Small intestine (tissue), 7 donors: ENCODE data around the gene EPHA4. TPM values are rescaled to one million over a fixed set of nuclear protein-coding genes. Genes with fewer than 3 reads are reported as not detected.

Experiments used
- DNase-seq, 2 donors: peaks; one replicate each; pipeline versions ENCODE4 v3.0.0 to v3.0.0-alpha.2; 2013
- FAIRE-seq: peaks from 2 replicates; lab custom pipeline; 2012; peaks lifted over from hg19 to GRCh38; lab: Jason Lieb, UNC
- H3K27ac ChIP-seq, 3 donors: one replicate each; pipeline ENCODE4 v1.5.1; 2013; ENCODE audit warnings: low read length in 2 of 3, mild to moderate bottlenecking in 2 of 3, control low read depth in 1 of 3, inconsistent platforms in 1 of 3, low read depth in 1 of 3, moderate library complexity in 1 of 3
- H3K27me3 ChIP-seq, 3 donors: one replicate each; pipeline ENCODE4 v1.6.1; 2013; ENCODE audit warnings: low read length in 3 of 3, inconsistent platforms in 1 of 3; ENCODE audit not compliant: control insufficient read depth in 3 of 3, insufficient read depth in 3 of 3
- H3K36me3 ChIP-seq, 3 donors: one replicate each; pipeline ENCODE4 v1.6.1; 2013; ENCODE audit warnings: low read length in 3 of 3, inconsistent platforms in 1 of 3, low read depth in 1 of 3, mild to moderate bottlenecking in 1 of 3, moderate library complexity in 1 of 3; ENCODE audit not compliant: control insufficient read depth in 3 of 3, insufficient read depth in 2 of 3
- H3K4me1 ChIP-seq, 3 donors: one replicate each; pipeline ENCODE4 v1.6.1; 2013; ENCODE audit warnings: low read length in 2 of 3, inconsistent platforms in 1 of 3, low read depth in 1 of 3, mild to moderate bottlenecking in 1 of 3, moderate library complexity in 1 of 3; ENCODE audit not compliant: control insufficient read depth in 3 of 3, insufficient read depth in 2 of 3
- H3K4me3 ChIP-seq, 3 donors: one replicate each; pipeline ENCODE4 v1.5.1; 2013; ENCODE audit warnings: low read length in 3 of 3, control low read depth in 1 of 3, inconsistent platforms in 1 of 3, low read depth in 1 of 3, mild to moderate bottlenecking in 1 of 3, moderate library complexity in 1 of 3
- H3K9me3 ChIP-seq, 2 donors: one replicate each; pipeline ENCODE4 v1.6.1; 2013; ENCODE audit warnings: low read depth in 1 of 2, low read length in 1 of 2; ENCODE audit not compliant: control insufficient read depth in 2 of 2, insufficient read depth in 1 of 2
- WGBS, 3 donors: extraction: QIAGEN DNeasy Blood & Tissue Kit; methylation state at CpG; one replicate each; pipeline ENCODE4 v1.1.7; 2013; 5-methylcytosine and 5-hydroxymethylcytosine counted together
- polyA plus RNA-seq, 4 donors: library from polyadenylated mRNA; stranded (reverse) in 3 of 4; unstranded in 1 of 4; fragments of 200-250 nt in 3 of 4; fragments of 120-200 nt in 1 of 4; gene quantifications; one replicate each; pipeline versions ENCODE4 v1.2.1 to v1.2.3, GENCODE V29; 2013
- donor health status: healthy with polysubstance abuse.
- donor health status: control.
- donor health status: control.
- donor health status: Bipolar disorder and iron deficiency.
- donor health status: healthy.

EPHA4 gene
- polyA plus RNA-seq, 4 donors, result 2.9 to 3.1 TPM; not detected in 2

- Histone ChIP-seq H3K27ac (no peak overlapping the region), H3K36me3 (no peaks in the 10 kb centered on the region), H3K9me3 (no peaks in the 10 kb centered on the region), H3K4me1 (no peaks in the 10 kb centered on the region), H3K27me3 (no peaks in the 10 kb centered on the region), H3K4me3 (no peak overlapping the region)
- no peak for FAIRE-seq
- DNase-seq, result no peak
- 77 to 93% (median 89%) methylated on average over 1 of the region's 1 CpG for WGBS, 3 donors
Measured at GRCh38 chr2:221450280-221450679, 121.8 kb downstream of the EPHA4 start.

GRCh38 chr2:221449406-221449805, 122.7 kb downstream of the EPHA4 start:
- Histone ChIP-seq H3K27ac (no peak overlapping the region), H3K4me3 (no peak overlapping the region), H3K4me1 (no peaks in the 10 kb centered on the region), H3K36me3 (no peaks in the 10 kb centered on the region), H3K27me3 (no peaks in the 10 kb centered on the region), H3K9me3 (no peaks in the 10 kb centered on the region)
- WGBS, 3 donors, result 90 to 93% (median 93%) methylated on average over 4 of the region's 4 CpGs
- no peak for FAIRE-seq
- no peak for DNase-seq

GRCh38 chr2:221448844-221449390, 123.2 kb downstream of the EPHA4 start:
- no peaks in the 10 kb centered on the region for H3K27me3 ChIP-seq
- FAIRE-seq (no peak), DNase-seq (no peak)
- H3K4me3 ChIP-seq, result no peak overlapping the region
- no peak overlapping the region for H3K27ac ChIP-seq
- no peaks in the 10 kb centered on the region for H3K36me3 ChIP-seq
- no peaks in the 10 kb centered on the region for H3K9me3 ChIP-seq
- 56 to 67% (median 67%) methylated on average over 4 of the region's 4 CpGs for WGBS, 3 donors
- no peaks in the 10 kb centered on the region for H3K4me1 ChIP-seq

GRCh38 chr2:221448057-221448843, 123.9 kb downstream of the EPHA4 start:
- H3K27me3 ChIP-seq, result no peaks in the 10 kb centered on the region
- 64 to 79% (median 65%) methylated on average over 8 of the region's 8 CpGs for WGBS, 3 donors

GRCh38 chr2:221447310-221447709, 124.8 kb downstream of the EPHA4 start:
- Histone ChIP-seq H3K4me3 (no peak overlapping the region), H3K27ac (no peak overlapping the region), H3K4me1 (no peaks in the 10 kb centered on the region), H3K36me3 (no peaks in the 10 kb centered on the region), H3K9me3 (no peaks in the 10 kb centered on the region), H3K27me3 (no peaks in the 10 kb centered on the region)
- FAIRE-seq, result no peak
- DNase-seq, result peak in 1 of 2 donors; percentile 26
- WGBS, 3 donors, result 40 to 73% (median 47%) methylated on average over 6 of the region's 6 CpGs

More at GRCh38 chr2:221448057-221448843, 123.9 kb downstream of the EPHA4 start:
- FAIRE-seq (no peak), DNase-seq (no peak)
- Histone ChIP-seq H3K4me1 (no peaks in the 10 kb centered on the region), H3K9me3 (no peaks in the 10 kb centered on the region), H3K27ac (no peak overlapping the region), H3K36me3 (no peaks in the 10 kb centered on the region), H3K4me3 (no peak overlapping the region)

- no peaks in the 10 kb centered on the region for H3K9me3 ChIP-seq
- no peak overlapping the region for H3K27ac ChIP-seq
- no peak overlapping the region for H3K4me3 ChIP-seq
- no peaks in the 10 kb centered on the region for H3K36me3 ChIP-seq
- no peaks in the 10 kb centered on the region for H3K4me1 ChIP-seq
- FAIRE-seq (no peak), DNase-seq (no peak)
- 94 to 97% (median 95%) methylated on average over 2 of the region's 2 CpGs for WGBS, 3 donors
- no peaks in the 10 kb centered on the region for H3K27me3 ChIP-seq
Measured at GRCh38 chr2:221446140-221446539, 126.0 kb downstream of the EPHA4 start.

- Histone ChIP-seq H3K36me3 (no peaks in the 10 kb centered on the region), H3K4me3 (no peak overlapping the region), H3K27me3 (no peaks in the 10 kb centered on the region), H3K9me3 (no peaks in the 10 kb centered on the region), H3K4me1 (no peaks in the 10 kb centered on the region), H3K27ac (no peak overlapping the region)
- 29 to 55% (median 42%) methylated on average over 2 of the region's 2 CpGs for WGBS, 3 donors
- FAIRE-seq (no peak), DNase-seq (no peak)
Measured at GRCh38 chr2:221444106-221444505, 128.0 kb downstream of the EPHA4 start.

GRCh38 chr2:221443645-221444044, 128.5 kb downstream of the EPHA4 start:
- Histone ChIP-seq H3K4me1 (no peaks in the 10 kb centered on the region), H3K4me3 (no peak overlapping the region), H3K27ac (no peak overlapping the region), H3K36me3 (no peaks in the 10 kb centered on the region), H3K9me3 (no peaks in the 10 kb centered on the region), H3K27me3 (no peaks in the 10 kb centered on the region)
- FAIRE-seq (no peak), DNase-seq (no peak)
- WGBS, 3 donors, result 66 to 88% (median 85%) methylated on average over 1 of the region's 1 CpG
